Breast epithelium (tissue), 4 donors: ENCODE measurements around the gene VAMP5. TPM values are rescaled to one million over a fixed set of nuclear protein-coding genes. Genes with fewer than 3 reads are reported as not detected.
"Not testable (repeated sequence)": the region's sequence is repeated elsewhere in the genome, so short reads cannot be mapped to it uniquely, and the experiment has no call there.

Experiments used
- DNase-seq, 2 donors: peaks; one replicate each; pipeline ENCODE4 v3.0.0-alpha.2; 2019; ENCODE audit warnings: low spot score in 2 of 2
- H3K27ac ChIP-seq, 2 donors: fragments of 200-600 bp; sonication (generic) in 1 of 2; one replicate each; pipeline ENCODE4 v1.5.1; 2016 to 2019; ENCODE audit warnings: mild to moderate bottlenecking in 1 of 2
- H3K27me3 ChIP-seq, 2 donors: fragments of 200-600 bp; sonication (generic) in 1 of 2; one replicate each; pipeline versions ENCODE4 v1.5.1 to v1.6.0; 2017 to 2019; ENCODE audit warnings: control low read depth in 1 of 2, mild to moderate bottlenecking in 1 of 2
- H3K36me3 ChIP-seq: fragments of 200-600 bp; one replicate; pipeline ENCODE4 v1.5.1; 2019
- H3K4me1 ChIP-seq, 2 donors: fragments of 200-600 bp; sonication (generic); one replicate each; pipeline ENCODE4 v1.5.1; 2016 to 2019; ENCODE audit warnings: control low read depth in 1 of 2
- H3K4me3 ChIP-seq, 3 donors: fragments of 200-600 bp; sonication (generic); 1 replicate in 2 of 3; 2 replicates in 1 of 3; pipeline ENCODE4 v1.5.1; 2016 to 2019; ENCODE audit warnings: mild to moderate bottlenecking in 3 of 3, moderate library complexity in 2 of 3
- H3K9me3 ChIP-seq, 2 donors: fragments of 200-600 bp; sonication (generic) in 1 of 2; one replicate each; pipeline ENCODE4 v1.5.1; 2016 to 2019; ENCODE audit warnings: control low read depth in 1 of 2
- POLR2A ChIP-seq: fragments of 450-650 bp; IDR thresholded peaks from one replicate; pipeline ENCODE4 v1.6.1; 2016; ENCODE audit warnings: antibody characterized with exemption, mild to moderate bottlenecking, moderate library complexity
- POLR2AphosphoS5 ChIP-seq, 3 donors: sonication (generic); formaldehyde crosslinking; IDR thresholded peaks; one replicate each; pipeline ENCODE4 v1.6.1; 2017; ENCODE audit warnings: antibody characterized with exemption in 3 of 3
- intact Hi-C: fragments of 100-400 bp; cut with DNase I; formaldehyde crosslinking; loops from one replicate; pipeline ENCODE4 v1.15.1; 2023; ENCODE audit warnings: low total_unique reads
- total RNA-seq, 3 donors: library from RNA; depleted of rRNA; stranded (reverse); fragments of >200 nt; gene quantifications; one replicate each; pipeline ENCODE4 v1.1.0, GENCODE V29; 2016
- TF ChIP-seq, protein P1 (sequence below), 3 donors: fragments of 450-650 bp; IDR thresholded peaks; one replicate each; pipeline ENCODE4 v1.5.1; 2016 to 2017; ENCODE audit warnings: antibody characterized with exemption in 3 of 3, mild to moderate bottlenecking in 3 of 3, moderate library complexity in 3 of 3

The VAMP5 gene
- total RNA-seq, 3 donors from 2014 or later: 33.8 to 92.0 (median 50.8) TPM

DNA sequence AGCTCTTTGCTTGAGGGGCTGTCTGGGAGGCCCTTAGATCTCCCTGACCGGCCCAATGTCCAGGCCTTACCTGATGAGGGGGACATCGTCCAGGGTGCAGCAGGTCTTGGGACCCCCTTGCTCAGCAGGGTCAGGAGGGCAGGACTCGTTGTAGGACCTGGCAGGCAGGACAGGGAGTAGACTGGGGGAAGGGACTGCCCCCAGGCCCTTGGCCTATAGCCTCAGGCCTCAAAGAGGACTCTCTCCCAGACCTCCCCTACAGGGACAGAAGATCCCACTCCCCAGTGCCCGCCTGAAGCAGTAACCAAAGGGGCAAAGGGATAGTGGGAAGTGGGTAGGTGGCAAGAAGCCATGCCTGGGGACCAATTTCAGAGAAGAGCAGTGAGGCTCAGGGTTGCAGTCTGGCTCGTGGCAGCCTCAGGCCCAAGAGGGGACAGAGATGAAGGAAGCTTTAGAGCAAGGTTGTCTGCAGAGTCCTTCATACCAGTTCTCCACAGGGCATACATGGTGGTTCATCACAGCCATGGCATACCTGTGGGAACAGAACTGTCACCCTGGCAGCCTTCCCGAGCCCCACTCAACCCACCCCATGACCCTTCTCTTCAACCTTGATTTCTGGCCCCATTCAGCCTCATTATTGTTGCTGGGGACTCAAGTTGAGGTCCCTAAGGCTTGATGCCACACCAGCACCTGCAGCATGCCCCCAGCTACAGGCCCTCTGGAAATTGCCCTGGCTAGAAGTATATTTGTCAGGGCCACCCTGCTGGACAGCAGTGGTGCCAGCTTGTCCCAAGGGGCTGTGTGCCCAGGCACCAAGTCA is 16.9 kb downstream of the VAMP5 start:
- Histone ChIP-seq H3K4me3 (peak overlapping the region; percentile 71 to 86 (median 75)), H3K27ac (peak overlapping the region; percentile 89 to 90), H3K27me3 (no peaks in the 10 kb centered on the region), H3K9me3 (no peaks in the 10 kb centered on the region), H3K4me1 (peaks cover 16 to 42% of the 10 kb centered on the region in 2 donors), H3K36me3 (no peaks in the 10 kb centered on the region)
- DNase-seq: no peak
- no peak for TF ChIP-seq POLR2AphosphoS5 (IDR thresholded peaks at IDR 0.05)
- TF ChIP-seq, protein P1, sequence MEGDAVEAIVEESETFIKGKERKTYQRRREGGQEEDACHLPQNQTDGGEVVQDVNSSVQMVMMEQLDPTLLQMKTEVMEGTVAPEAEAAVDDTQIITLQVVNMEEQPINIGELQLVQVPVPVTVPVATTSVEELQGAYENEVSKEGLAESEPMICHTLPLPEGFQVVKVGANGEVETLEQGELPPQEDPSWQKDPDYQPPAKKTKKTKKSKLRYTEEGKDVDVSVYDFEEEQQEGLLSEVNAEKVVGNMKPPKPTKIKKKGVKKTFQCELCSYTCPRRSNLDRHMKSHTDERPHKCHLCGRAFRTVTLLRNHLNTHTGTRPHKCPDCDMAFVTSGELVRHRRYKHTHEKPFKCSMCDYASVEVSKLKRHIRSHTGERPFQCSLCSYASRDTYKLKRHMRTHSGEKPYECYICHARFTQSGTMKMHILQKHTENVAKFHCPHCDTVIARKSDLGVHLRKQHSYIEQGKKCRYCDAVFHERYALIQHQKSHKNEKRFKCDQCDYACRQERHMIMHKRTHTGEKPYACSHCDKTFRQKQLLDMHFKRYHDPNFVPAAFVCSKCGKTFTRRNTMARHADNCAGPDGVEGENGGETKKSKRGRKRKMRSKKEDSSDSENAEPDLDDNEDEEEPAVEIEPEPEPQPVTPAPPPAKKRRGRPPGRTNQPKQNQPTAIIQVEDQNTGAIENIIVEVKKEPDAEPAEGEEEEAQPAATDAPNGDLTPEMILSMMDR (IDR thresholded peaks at IDR 0.05): no peak
- no peak for TF ChIP-seq POLR2A
- intact Hi-C loops: no loop called here

DNA sequence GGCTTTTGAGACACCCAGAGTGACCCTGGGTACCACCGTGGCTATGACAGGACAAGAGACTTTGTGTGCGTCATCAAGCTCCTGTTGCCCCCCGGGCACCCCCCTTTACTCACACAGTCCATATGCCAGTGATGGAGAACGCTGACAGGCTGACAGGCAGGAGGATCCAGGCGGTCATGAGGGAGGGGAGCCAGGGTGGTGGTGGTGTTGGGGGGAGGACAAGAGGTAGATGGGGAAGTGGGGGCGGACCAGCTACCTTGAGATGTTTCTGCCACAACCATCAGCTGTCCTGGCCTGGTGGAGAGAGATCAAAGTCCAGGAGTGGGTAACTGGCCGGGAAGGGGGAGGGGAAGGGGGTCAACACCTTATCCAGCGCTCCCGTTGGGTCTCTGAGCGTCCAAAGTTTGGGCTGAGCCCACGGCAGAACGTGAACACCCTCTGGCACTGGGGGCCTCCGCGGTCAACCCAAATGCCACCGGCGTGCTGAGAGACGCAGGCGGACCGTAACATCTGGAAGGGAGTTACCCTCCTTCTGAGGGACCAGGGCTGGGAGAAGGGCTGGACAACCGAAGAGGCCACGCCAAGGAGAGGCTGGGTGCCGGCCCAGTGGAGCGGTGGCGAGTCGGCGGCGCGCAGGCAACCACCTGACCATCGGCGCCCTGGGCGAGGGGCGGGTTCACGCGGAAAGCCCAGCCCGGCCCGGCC is 17.7 kb downstream of the VAMP5 start:
- intact Hi-C loops: no loop called here
- no peaks in the 10 kb centered on the region for H3K36me3 ChIP-seq
- peak overlapping the region; percentile 89 to 90 for H3K27ac ChIP-seq
- no peaks in the 10 kb centered on the region for H3K27me3 ChIP-seq
- peak overlapping the region; percentile 71 to 86 (median 75) for H3K4me3 ChIP-seq
- TF ChIP-seq, protein P1 (IDR thresholded peaks at IDR 0.05): no peak
- TF ChIP-seq POLR2AphosphoS5 (IDR thresholded peaks at IDR 0.05): no peak
- no peak for TF ChIP-seq POLR2A
- H3K9me3 ChIP-seq: no peaks in the 10 kb centered on the region
- DNase-seq: peak; percentile 50 to 78
- H3K4me1 ChIP-seq: peaks cover 9 to 39% of the 10 kb centered on the region in 2 donors

DNA sequence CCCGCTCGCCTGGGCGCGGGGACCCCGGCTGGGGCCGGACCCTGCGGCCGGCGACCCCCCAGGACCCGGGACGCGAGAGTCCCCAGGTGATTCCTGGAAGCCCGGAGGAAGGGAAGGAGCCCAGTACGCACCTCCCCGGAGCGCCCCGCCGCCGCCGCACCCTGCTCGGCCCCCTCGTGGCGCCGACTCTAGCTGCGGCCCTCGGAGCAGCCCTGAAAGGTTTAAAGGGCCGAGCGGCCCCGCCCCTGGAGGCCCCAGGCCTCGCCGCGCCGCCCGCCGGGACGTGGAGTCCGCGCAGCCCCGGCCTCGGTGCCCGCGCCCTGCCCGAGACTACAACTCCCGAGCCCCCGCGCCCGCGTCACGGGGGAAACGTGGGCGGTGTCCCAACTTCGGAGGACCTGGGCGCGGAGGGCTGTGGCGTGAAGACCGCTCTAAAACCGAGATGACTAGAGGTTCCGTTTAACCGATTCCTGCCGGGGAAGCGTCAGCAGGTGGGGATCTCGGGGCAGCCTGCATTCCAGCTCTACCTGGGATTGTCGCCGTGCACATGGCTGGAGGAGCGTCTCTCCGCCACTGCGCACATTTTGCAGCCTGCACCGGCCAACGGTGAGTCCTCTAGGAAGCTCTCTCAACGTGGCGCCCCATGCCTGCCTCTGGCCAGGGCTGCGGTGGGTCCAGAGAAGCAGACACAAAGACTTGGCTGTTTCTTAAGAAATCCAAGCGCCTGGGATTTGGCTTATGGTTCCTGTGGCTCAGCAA is 18.4 kb downstream of the VAMP5 start, which contains the start of gene TMEM150A:
TMEM150A (minus strand) TSS at position 223 of the 759 bp plus-strand sequence. CDS start 750 bp downstream, outside the sequence.
- DNase-seq: peak; percentile 94 to 95
- no peaks in the 10 kb centered on the region for H3K9me3 ChIP-seq
- peak within 1 kb of the TSS; percentile 89 to 90 for H3K27ac ChIP-seq
- H3K27me3 ChIP-seq: no peaks in the 10 kb centered on the region
- TF ChIP-seq POLR2AphosphoS5 (IDR thresholded peaks at IDR 0.05) (peak; percentile 73 to 78 (median 74)), POLR2A (no peak)
- TF ChIP-seq, protein P1 (IDR thresholded peaks at IDR 0.05): peak in 2 of 3 donors; percentile 21 to 64
- intact Hi-C loops: no loop called here
- H3K4me3 ChIP-seq: peak within 1 kb of the TSS; percentile 71 to 86 (median 75)
- H3K36me3 ChIP-seq: no peaks in the 10 kb centered on the region
- H3K4me1 ChIP-seq: peaks cover 9 to 34% of the 10 kb centered on the region in 2 donors

DNA sequence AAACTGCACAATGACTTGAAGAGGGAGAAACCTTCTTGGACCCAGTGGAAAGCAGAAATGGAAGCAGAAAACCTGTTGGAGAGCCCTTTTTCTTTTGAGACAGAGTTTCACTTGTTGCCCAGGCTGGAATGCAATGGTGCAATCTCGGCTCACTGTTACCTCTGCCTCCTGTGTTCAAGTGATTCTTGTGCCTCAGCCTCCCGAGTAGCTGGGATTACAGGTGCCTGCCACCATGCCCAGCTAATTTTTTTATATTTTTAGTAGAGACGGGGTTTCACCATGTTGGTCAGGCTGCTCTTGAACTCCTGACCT is 19.9 kb downstream of the VAMP5 start:
- H3K36me3 ChIP-seq, H3K27me3 ChIP-seq, DNase-seq, H3K9me3 ChIP-seq, intact Hi-C loops: not testable (repeated sequence)
- peak overlapping the region; percentile 86 to 89 for H3K27ac ChIP-seq
- H3K4me1 ChIP-seq: peaks cover 9 to 37% of the 10 kb centered on the region in 2 donors
- H3K4me3 ChIP-seq: peak overlapping the region; percentile 71 to 86 (median 75)

DNA sequence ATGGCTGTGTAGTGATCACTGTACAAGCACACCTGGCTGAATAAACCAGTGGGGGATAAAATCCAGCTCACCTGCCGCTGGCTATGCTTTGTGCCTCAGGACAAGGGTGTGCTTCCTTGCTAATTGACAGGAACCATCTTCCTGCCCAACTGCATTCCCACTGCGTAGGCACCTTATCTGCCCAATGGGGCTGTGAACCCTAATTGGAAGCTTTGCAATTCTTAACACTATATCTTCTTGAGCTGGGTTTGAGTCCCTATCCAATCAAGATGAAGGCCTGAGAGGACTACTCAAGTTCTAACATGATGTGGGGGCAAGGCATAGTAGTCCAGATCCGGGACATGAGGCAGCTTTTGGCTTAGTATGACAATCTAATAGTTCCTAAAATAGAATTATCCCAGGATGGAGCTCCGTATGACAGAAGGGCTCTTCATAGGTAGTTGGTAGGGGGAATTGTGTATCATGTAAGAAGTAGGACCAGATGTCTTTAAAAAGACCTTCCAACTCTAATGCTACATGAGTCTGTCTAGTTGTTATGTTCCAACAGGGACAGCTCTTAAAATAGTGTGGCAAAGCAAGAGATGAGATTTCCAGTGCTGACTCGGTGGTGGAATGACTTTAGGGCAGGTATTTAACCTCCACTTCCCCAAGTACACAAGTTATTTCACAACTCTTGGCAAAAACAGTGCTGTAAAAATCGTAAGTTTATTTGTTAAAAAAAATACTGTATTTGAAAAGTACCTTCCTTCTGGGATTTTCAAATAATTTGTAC is 20.5 kb downstream of the VAMP5 start:
- peaks cover 9 to 38% of the 10 kb centered on the region in 2 donors for H3K4me1 ChIP-seq
- no peaks in the 10 kb centered on the region for H3K27me3 ChIP-seq
- no peaks in the 10 kb centered on the region for H3K9me3 ChIP-seq
- H3K27ac ChIP-seq: peak overlapping the region; percentile 86 to 89
- intact Hi-C loops: no loop called here
- DNase-seq: no peak
- H3K36me3 ChIP-seq: no peaks in the 10 kb centered on the region
- peak overlapping the region in 2 of 3 donors; percentile 75 to 86 for H3K4me3 ChIP-seq
- TF ChIP-seq POLR2A (no peak), POLR2AphosphoS5 (IDR thresholded peaks at IDR 0.05) (no peak)
- TF ChIP-seq, protein P1 (IDR thresholded peaks at IDR 0.05): no peak
